Measurements from ENCODE around the gene EFL1. TPM values are rescaled to one million over a fixed set of nuclear protein-coding genes. Genes with fewer than 3 reads are reported as not detected.

The EFL1 gene
- total RNA-seq, 1 experiment from 2014 or later, result 27.5 TPM

GRCh38 chr15:82117296-82117695 lies 145.2 kb downstream of the EFL1 start:
- H3K27ac Mint-ChIP-seq, result no peak overlapping the region
- POLR2A ChIA-PET, result no interaction called here
- H3K36me3 Mint-ChIP-seq, result no peaks in the 10 kb centered on the region

GRCh38 chr15:82114660-82115059 lies 147.9 kb downstream of the EFL1 start:
- Mint-ChIP-seq H3K36me3 (no peaks in the 10 kb centered on the region), H3K4me3 (no peak overlapping the region), H3K4me1 (no peaks in the 10 kb centered on the region), H3K9me3 (no peaks in the 10 kb centered on the region), H3K27me3 (ENCODE audit: low read depth) (peaks cover 3% of the 10 kb centered on the region; the same call in 1 of the 2 replicates), H3K27ac (no peak overlapping the region)
- CTCF ChIA-PET, result no interaction called here
- ATAC-seq (no peak), DNase-seq (ENCODE audit: low spot score) (no peak)
- POLR2A ChIA-PET, result no interaction called here
- no peak for TF ChIP-seq GRHL2 (CRISPR knock-in tag; IDR thresholded peaks at IDR 0.05; ENCODE audit: insufficient replicate concordance, severe bottlenecking)
- no peak for TF ChIP-seq ZBTB43 (CRISPR knock-in tag; IDR thresholded peaks at IDR 0.05)
- no peak for TF ChIP-seq ZNF532 (CRISPR knock-in tag; IDR thresholded peaks at IDR 0.05; ENCODE audit: borderline replicate concordance)
- no peak for TF ChIP-seq ERG (CRISPR knock-in tag; IDR thresholded peaks at IDR 0.05)
- no peak for TF ChIP-seq SP1 (CRISPR knock-in tag; conservative IDR thresholded peaks at IDR 0.05)
- TF ChIP-seq PREB (CRISPR knock-in tag; IDR thresholded peaks at IDR 0.05; ENCODE audit: borderline replicate concordance), result no peak
- TF ChIP-seq ATF2 (CRISPR knock-in tag; IDR thresholded peaks at IDR 0.05; ENCODE audit: borderline replicate concordance, low read depth), result no peak
- TF ChIP-seq ZNF425 (CRISPR knock-in tag; conservative IDR thresholded peaks at IDR 0.05), result no peak
- TF ChIP-seq PRDM15 (CRISPR knock-in tag; IDR thresholded peaks at IDR 0.05), result no peak
- TF ChIP-seq FOXP1 (CRISPR knock-in tag; IDR thresholded peaks at IDR 0.05; ENCODE audit: borderline replicate concordance), result no peak

More at GRCh38 chr15:82117296-82117695, 145.2 kb downstream of the EFL1 start:
- Mint-ChIP-seq H3K27me3 (ENCODE audit: low read depth) (no peaks in the 10 kb centered on the region), H3K9me3 (no peaks in the 10 kb centered on the region), H3K4me1 (no peaks in the 10 kb centered on the region), H3K4me3 (no peak overlapping the region)
- no peak for ATAC-seq
- CTCF ChIA-PET, result interaction anchor here (2.8 kb wide), 1 partner anchor 9 kb away, joined by 16 read pairs; no protein-coding TSS in a partner anchor
- no peak for DNase-seq (ENCODE audit: low spot score)
- TF ChIP-seq IRF2 (CRISPR knock-in tag; IDR thresholded peaks at IDR 0.05; ENCODE audit: borderline replicate concordance, low read depth) (no peak), ETV6 (CRISPR knock-in tag; IDR thresholded peaks at IDR 0.05) (no peak), ZNF232 (CRISPR knock-in tag; IDR thresholded peaks at IDR 0.05) (no peak)

Measured in WTC11 (cell line).